ENCODE measurements around the gene KRTAP5-6.

Gene KRTAP5-6, protein sequence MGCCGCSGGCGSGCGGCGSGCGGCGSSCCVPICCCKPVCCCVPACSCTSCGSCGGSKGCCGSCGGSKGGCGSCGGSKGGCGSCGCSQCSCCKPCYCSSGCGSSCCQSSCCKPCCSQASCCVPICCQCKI

DNA sequence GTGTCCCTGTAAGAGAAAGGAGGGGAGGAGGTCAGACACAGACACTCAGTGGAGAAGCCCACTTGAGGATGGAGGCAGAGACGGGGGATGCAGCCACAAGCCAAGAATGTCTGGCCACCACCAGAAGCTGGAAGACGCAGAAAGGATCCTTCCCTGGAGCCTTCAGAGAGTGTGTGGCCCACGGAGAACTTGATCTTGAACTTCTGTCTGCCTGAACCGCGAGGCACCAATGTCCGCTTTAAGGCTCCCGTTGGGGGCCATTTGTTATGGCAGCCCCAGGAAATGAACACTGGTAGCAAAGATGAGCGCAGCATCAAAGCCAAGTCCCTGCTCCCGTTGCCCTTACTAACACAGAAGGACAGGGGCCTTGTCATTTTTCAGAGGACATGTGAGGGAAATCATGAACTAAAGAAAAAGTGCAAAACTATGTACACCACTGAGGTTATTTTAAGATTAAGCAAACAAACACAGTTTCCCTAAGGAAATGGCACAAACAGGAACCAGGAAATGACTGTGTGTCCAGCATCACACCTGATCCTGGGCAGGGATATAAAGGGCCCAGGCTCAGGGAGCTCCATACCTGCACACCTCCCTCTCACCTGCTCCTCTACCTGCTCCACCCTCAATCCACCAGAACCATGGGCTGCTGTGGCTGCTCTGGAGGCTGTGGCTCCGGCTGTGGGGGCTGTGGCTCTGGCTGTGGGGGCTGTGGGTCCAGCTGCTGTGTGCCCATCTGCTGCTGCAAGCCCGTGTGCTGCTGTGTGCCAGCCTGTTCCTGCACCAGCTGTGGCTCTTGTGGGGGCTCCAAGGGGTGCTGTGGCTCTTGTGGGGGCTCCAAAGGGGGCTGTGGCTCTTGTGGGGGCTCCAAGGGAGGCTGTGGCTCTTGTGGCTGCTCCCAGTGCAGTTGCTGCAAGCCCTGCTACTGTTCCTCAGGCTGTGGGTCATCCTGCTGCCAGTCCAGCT lies at the start of gene KRTAP5-6:
Gene KRTAP5-6 (plus strand): TSS at position 588 of the 963 bp plus-strand sequence. CDS start 51 bp downstream, at position 639.
- DNase-seq (ENCODE audit: extremely low read depth in 1 of 2, low read depth in 1 of 2), result no peak

DNA sequence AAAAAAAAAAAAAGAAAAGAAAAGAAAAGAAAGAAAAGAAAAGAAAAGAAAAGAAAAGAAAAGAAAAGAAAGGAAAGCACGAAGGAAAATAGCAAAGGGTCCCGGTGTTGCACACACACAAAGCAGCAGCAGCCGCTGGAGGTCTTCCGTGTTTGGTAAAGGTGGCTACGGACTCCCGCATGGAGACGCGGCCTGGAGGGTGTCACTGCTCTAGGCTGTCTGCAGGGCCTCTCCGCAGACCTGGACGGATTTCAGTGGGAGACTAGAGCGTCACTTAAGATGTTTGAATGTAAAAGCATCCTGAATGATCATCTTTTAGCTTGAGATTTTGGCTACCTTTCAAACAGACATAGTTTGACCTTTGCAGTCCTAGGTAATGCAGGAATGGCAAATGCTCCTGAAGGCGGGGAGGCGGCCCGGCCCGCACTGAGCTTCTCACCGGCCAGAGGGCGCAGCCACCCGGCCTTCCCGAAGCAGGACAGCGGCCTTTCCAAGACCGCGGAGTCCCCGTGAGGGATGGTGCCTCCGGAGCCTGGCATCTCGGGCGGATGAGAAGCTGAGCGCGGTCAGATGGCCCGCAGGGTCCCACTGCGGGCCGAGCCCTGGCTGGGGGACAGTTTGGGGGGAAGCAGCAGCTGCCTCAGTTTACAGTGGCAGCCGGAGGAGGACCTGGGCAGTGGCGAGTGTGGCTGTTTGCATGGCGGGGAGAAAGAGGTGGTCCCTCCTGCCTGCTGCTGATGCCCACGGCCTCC lies 48.9 kb upstream of the KRTAP5-6 start:
- no peak for DNase-seq (ENCODE audit: extremely low read depth in 1 of 2, low read depth in 1 of 2)

DNA sequence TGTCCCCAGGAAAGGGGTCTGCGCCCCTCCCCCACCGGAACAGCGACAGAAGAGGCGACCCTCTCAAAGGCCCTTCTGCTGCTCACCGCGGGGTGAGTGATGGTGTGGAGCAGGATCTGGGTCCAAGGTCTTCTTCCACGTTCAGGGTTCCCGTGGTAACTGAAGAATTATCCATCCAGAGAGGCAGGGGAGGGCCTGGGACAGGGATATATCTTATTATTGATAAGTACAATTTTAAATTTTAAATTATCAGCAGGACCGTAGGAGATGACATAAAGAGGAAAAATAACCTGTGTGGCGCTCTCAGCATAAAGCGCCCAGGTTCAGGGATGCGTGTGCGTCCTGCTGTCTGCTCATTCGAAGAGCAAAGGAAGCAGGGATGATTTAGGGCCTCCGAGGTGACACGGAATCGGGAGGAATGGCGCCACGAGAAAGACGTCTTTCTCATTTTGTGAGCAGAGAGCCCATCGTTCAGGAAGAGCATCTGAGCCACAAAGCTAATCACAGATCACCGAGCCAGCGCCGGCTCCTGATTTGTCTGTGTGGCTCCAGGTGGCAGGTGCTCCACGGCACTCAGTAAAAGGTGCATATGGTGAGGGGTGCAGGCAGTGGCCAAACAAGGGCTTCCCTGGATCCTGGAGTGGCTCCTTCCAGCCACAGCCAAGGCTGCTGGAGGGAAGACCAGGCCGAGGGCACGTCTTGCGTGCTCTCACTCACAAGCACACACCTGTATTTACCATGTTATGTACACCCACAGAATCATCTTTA lies 48.2 kb upstream of the KRTAP5-6 start:
- no peak for DNase-seq (ENCODE audit: extremely low read depth in 1 of 2, low read depth in 1 of 2)

GRCh38 chr11:1650034-1650917 lies 46.7 kb upstream of the KRTAP5-6 start:
- no peak for DNase-seq (ENCODE audit: extremely low read depth in 1 of 2, low read depth in 1 of 2)

DNA sequence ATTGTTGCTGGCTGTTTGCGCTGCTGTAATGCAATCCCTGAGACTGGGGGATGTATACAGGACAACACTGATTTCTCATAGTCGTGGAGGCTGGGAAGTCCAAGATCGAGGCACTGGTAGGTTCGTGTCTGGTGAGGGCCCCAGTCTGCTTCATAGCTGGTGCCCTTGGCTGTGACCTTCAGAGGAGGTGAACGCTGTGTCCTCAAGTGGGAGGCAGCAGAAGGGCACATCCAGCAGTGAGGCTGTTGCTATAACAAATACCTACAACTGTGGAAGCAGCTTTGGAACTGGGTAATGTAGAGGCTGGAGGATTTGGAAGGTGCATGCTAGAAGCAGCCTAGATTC lies 46.1 kb upstream of the KRTAP5-6 start:
- no peak for DNase-seq (ENCODE audit: extremely low read depth in 1 of 2, low read depth in 1 of 2)

DNA sequence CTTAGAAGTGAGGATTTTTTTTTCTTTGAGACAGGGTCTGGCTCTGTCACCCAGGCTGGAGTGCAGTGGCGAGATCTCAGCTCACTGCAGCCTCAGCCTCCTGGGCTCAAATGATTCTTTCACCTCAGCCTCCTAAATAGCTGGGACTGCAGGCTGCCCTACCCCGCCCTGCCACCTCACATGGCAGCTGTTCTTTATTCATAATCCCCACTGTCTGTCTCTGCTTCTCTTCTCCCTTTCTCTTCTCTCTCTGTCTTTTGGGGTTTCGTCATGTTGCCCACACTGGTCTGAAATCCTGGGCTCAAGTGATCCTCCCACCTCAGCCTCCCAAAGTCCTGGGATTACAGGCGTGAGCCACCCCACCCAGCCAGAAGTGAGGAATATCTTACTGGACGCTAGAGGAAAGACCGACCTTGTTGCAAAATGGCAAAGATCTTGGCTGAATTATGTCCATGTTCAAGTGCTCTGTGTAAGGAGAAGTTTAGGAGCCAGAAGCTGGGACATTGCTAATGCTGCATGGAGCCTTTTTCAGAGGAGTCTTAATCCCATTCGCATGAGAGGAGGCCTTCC lies 45.5 kb upstream of the KRTAP5-6 start:
- DNase-seq (ENCODE audit: extremely low read depth in 1 of 2, low read depth in 1 of 2), result no peak

GRCh38 chr11:1652026-1652425 lies 45.0 kb upstream of the KRTAP5-6 start:
- DNase-seq (ENCODE audit: extremely low read depth in 1 of 2, low read depth in 1 of 2), result no peak

- no peak for DNase-seq (ENCODE audit: extremely low read depth in 1 of 2, low read depth in 1 of 2)
Observed at GRCh38 chr11:1652442-1652770, 44.6 kb upstream of the KRTAP5-6 start.

DNA sequence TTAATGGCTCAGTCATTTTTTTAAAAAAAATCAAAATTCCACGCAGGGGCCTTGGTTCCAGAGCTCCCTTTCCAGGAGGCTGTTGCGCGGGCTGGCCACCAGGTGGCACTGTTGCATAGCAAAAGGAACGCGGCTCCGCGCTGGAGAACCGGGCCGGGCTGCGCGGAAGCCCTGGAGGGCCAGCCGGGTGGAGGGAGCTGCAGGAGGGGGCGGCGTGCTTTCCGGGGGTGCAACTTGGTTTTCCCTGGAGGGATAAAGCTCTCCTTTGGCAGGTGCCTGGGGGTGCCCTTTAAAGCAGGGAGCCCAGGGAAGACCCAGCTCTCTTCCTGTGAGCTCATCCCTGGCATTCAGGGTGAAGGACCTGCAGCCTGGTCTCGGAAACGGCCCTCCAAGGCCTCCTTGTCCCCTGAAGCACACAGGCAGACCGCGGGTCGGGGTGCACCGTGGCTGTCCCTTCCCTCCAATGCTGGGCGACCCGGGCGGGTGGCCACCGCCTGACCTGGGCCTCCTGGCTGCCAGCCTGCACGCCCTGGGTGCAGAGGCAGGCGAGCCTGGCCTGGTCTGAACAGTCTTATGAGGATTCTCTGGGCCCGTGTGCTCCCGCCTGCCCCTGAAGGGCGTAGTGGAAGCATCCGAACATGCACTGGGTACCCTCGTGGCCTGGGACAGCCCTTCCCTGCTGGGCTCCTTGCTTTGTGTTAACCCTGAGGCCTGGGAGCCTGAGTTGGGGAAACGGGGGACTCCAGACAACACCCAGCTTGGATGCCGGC lies 44.0 kb upstream of the KRTAP5-6 start:
- DNase-seq (ENCODE audit: extremely low read depth in 1 of 2, low read depth in 1 of 2), result peak; percentile 31 to 49

- no peak for DNase-seq (ENCODE audit: extremely low read depth in 1 of 2, low read depth in 1 of 2)
Observed at GRCh38 chr11:1653541-1654387, 43.2 kb upstream of the KRTAP5-6 start.

GRCh38 chr11:1654388-1655167 lies 42.4 kb upstream of the KRTAP5-6 start:
- no peak for DNase-seq (ENCODE audit: extremely low read depth in 1 of 2, low read depth in 1 of 2)

DNA sequence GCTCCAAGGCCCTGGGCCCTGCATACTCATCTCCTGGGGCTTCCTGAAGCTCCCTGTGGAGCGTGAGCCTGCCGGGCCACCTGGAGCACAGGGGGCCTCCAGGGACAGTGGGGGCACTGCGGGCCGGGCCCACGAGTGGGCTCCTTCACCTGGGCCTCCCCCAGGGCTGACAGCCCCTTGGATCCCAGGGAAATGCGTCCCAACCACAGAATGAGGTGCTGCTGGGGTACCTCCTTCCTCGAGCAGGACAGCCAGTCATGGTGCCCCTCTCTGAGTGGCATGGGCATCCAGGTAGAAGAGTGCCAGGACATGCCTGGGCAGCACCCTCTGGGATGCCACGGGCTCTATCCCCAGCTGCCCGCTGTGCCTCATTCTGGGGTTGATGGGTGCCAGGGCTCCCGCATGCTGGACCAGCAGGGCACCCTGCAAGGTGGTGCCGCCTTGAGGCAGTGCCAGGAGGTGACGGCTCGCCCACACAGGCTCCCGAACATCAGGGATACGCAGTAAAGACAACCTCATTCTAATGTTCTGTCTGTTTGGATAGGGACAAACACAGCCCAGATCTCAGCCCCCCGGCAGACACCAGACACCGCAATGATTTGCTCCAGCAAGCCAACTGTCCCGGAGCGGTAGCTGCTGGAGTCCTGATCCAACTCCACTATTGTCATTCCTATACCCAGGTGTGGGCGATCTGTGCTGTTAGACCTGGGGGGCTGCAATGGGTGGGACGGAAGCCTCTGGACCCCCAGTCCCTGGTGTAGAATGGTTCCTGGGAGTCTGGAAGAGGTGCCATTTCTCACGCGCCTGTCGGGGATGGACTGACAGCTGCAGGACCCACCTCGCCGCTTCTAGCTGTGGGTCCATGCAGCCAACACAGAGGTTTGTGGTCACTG lies 41.6 kb upstream of the KRTAP5-6 start:
- no peak for DNase-seq (ENCODE audit: extremely low read depth in 1 of 2, low read depth in 1 of 2)

- no peak for DNase-seq (ENCODE audit: extremely low read depth in 1 of 2, low read depth in 1 of 2)
Observed at GRCh38 chr11:1656061-1656441, 40.9 kb upstream of the KRTAP5-6 start.

- no peak for DNase-seq (ENCODE audit: extremely low read depth in 1 of 2, low read depth in 1 of 2)
Observed at GRCh38 chr11:1656670-1657069, 40.3 kb upstream of the KRTAP5-6 start.

DNA sequence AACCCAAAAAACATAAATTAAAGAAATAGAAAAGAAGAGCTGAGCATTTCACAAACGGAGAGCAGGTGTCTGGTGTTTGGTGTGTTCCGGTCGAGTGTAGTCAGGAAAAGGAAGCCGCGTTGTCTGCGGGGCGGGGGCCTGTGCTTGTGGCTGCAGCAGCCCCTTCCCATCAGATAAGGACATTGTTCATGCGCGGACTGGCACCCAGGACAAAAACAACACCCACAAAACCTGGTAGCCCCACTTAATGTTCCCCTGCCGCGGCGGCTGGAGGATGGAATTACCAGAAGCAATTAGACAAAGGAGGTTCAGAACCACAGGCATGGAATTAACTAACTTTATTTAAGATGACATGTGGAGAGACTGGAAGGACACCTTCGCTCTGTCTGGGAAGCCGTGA lies 37.5 kb upstream of the KRTAP5-6 start:
- DNase-seq (ENCODE audit: extremely low read depth in 1 of 2, low read depth in 1 of 2), result no peak

DNA sequence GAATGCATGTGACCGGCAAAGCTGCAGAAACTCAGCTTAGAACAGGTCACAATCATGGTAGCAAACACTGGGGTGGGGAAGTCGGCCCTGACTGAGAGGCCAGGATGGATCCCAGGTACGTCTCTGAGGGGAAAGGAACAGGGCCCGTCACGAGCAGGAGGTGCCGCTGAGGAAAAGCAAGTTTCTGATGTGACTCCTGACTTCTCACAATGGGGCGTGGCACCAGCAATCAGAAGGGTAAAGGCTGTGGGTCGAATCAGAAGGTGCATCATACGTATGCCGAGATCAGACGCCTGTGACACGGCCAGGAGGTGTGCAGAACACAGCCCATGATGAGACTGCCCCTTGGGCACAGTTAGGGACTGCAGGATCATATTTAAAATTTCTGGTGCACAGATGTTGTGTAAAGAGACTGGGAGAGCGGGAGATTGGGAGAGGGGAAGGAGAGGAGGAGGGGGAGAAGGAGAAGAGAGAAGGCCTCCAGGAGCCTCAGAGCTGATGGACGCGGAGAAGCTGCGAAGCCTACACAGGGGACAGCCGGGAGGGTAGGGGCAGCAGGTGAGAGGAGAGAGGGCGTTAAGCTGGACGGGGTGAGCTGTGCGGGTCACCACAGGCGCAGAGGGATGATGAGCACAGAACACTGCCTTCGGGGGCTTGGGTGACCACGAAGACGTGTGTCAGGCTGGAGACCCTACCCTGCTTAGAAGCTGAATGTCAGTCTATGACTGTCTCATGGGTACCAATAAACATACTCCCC lies 36.7 kb upstream of the KRTAP5-6 start:
- no peak for DNase-seq (ENCODE audit: extremely low read depth in 1 of 2, low read depth in 1 of 2)

All from stimulated activated CD8-positive, alpha-beta memory T cell treated with anti-CD3 and anti-CD28 coated beads, Interleukin-7, amount 100 ng/mL, for 48 hours (primary cell).